Ishikawa (cell line): ENCODE results near the gene GARIN5B.

ENCODE experiments used
- CREB1 ChIP-seq: IDR thresholded peaks from 2 replicates; pipeline ENCODE4 v1.6.1; 2012; ENCODE audit warnings: low read depth
- EP300 ChIP-seq: IDR thresholded peaks from 2 replicates; pipeline ENCODE4 v1.6.1; 2012; ENCODE audit warnings: borderline replicate concordance
- NFIC ChIP-seq: IDR thresholded peaks from 2 replicates; pipeline ENCODE4 v1.6.1; 2012
- RAD21 ChIP-seq: IDR thresholded peaks from 2 replicates; pipeline ENCODE4 v1.6.1; 2012; ENCODE audit warnings: low read depth
- REST ChIP-seq: IDR thresholded peaks from 2 replicates; pipeline ENCODE4 v1.6.1; 2012; ENCODE audit warnings: low read depth, mild to moderate bottlenecking
- TAF1 ChIP-seq: IDR thresholded peaks from 2 replicates; pipeline ENCODE4 v1.6.1; 2012; ENCODE audit warnings: low read depth, mild to moderate bottlenecking
- YY1 ChIP-seq: IDR thresholded peaks from 2 replicates; pipeline ENCODE4 v1.6.1; 2012; ENCODE audit warnings: low read depth

GRCh38 chr19:55376241-55376933 is 13.3 kb upstream of the GARIN5B start, which contains the start of gene TMEM190:
- no peak for TF ChIP-seq TAF1
- TF ChIP-seq REST: no peak
- TF ChIP-seq YY1: no peak
- no peak for TF ChIP-seq NFIC
- no peak for TF ChIP-seq CREB1
- TF ChIP-seq EP300: no peak
- no peak for TF ChIP-seq RAD21
